GM19328 (cell line): ENCODE results near the gene ACD.

Experiments used
- ATAC-seq: cut with Tn5 transposase; IDR thresholded peaks from one replicate; pipeline ENCODE4 v1.9.1; 2021; ENCODE audit warnings: mild to moderate bottlenecking, moderate library complexity; ENCODE audit not compliant: unreplicated experiment

Gene ACD

GRCh38 chr16:67676516-67676915 is 16.5 kb upstream of the ACD start:
- ATAC-seq: no peak

GRCh38 chr16:67675999-67676398 is 15.9 kb upstream of the ACD start:
- no peak for ATAC-seq

- no peak for ATAC-seq
Observed at GRCh38 chr16:67675579-67675935, 15.5 kb upstream of the ACD start.

GRCh38 chr16:67674851-67675578 is 15.0 kb upstream of the ACD start:
- ATAC-seq: no peak

- ATAC-seq: no peak
Observed at GRCh38 chr16:67673712-67674580, 13.9 kb upstream of the ACD start.

- no peak for ATAC-seq
Observed at GRCh38 chr16:67672739-67673662, 12.9 kb upstream of the ACD start.

- no peak for ATAC-seq
Observed at GRCh38 chr16:67672306-67672705, 12.2 kb upstream of the ACD start.

- ATAC-seq: no peak
Observed at GRCh38 chr16:67669499-67670101, 9.5 kb upstream of the ACD start.

GRCh38 chr16:67668495-67669157 is 8.6 kb upstream of the ACD start:
- no peak for ATAC-seq

GRCh38 chr16:67667817-67668494 is 7.9 kb upstream of the ACD start:
- peak; percentile 57 for ATAC-seq

- no peak for ATAC-seq
Observed at GRCh38 chr16:67667453-67667816, 7.4 kb upstream of the ACD start.

- ATAC-seq: peak; percentile 59
Observed at GRCh38 chr16:67666559-67667452, 6.7 kb upstream of the ACD start, which contains the start of the genes C16orf86 and ENKD1. Gene C16orf86 (plus strand): TSS chr16:67666814. CDS start chr16:67666971, 157 bp downstream. Gene ENKD1 (minus strand): TSS chr16:67666750. CDS start chr16:67666442, 308 bp downstream.

- ATAC-seq: no peak
Observed at GRCh38 chr16:67666032-67666551, 6.0 kb upstream of the ACD start.

GRCh38 chr16:67665598-67665997 is 5.5 kb upstream of the ACD start:
- no peak for ATAC-seq

GRCh38 chr16:67664871-67665270 is 4.8 kb upstream of the ACD start:
- ATAC-seq: no peak

GRCh38 chr16:67664258-67664657 is 4.2 kb upstream of the ACD start:
- no peak for ATAC-seq

- ATAC-seq: no peak
Observed at GRCh38 chr16:67663877-67664222, 3.8 kb upstream of the ACD start.

GRCh38 chr16:67663151-67663876 is 3.3 kb upstream of the ACD start:
- ATAC-seq: no peak
